Activated B cell treated with CpG ODN at 0.5 μM for 24 hours (primary cell): ENCODE measurements around the gene RBMS1. TPM values are rescaled to one million over a fixed set of nuclear protein-coding genes. Genes with fewer than 3 reads are reported as not detected.

Source experiments
- ATAC-seq: fragments of 200-7000 bp; cut with Tn5 transposase; one replicate; pipeline ENCODE4 v1.10.0; 2021; ENCODE audit warnings: low read depth, mild to moderate bottlenecking, moderate library complexity
- CTCF ChIA-PET: fragments of 350-600 bp; sonication (Branson Sonifier 250); formaldehyde crosslinking; loops from one replicate; lab custom pipeline; 2021; ENCODE audit warnings: antibody characterized with exemption; lab: Charles Lee
- POLR2A ChIA-PET: fragments of 350-600 bp; sonication (Branson Sonifier 250); formaldehyde crosslinking; loops from one replicate; lab custom pipeline; 2021; ENCODE audit warnings: antibody characterized with exemption; lab: Charles Lee
- DNase-seq: peaks from one replicate; pipeline ENCODE4 v3.0.0; 2022
- H3K27ac Mint-ChIP-seq: one replicate; pipeline ENCODE4 v1.8.0; 2020; ENCODE audit warnings: mixed read lengths
- H3K27me3 Mint-ChIP-seq: one replicate; pipeline ENCODE4 v1.8.0; 2021; ENCODE audit warnings: mixed read lengths
- H3K36me3 Mint-ChIP-seq: one replicate; pipeline ENCODE4 v1.8.0; 2021; ENCODE audit warnings: low read depth, mixed read lengths
- H3K4me1 Mint-ChIP-seq: one replicate; pipeline ENCODE4 v1.8.0; 2021; ENCODE audit warnings: mixed read lengths
- H3K4me3 Mint-ChIP-seq: one replicate; pipeline ENCODE4 v1.8.0; 2020; ENCODE audit warnings: mild to moderate bottlenecking, mixed read lengths
- H3K9me3 Mint-ChIP-seq: one replicate; pipeline ENCODE4 v1.8.0; 2020; ENCODE audit warnings: mixed read lengths
- CTCF ChIP-seq: fragments of 200-600 bp; IDR thresholded peaks from one replicate; pipeline ENCODE4 v1.8.0; 2022; ENCODE audit warnings: antibody characterized with exemption, mild to moderate bottlenecking
- intact Hi-C: fragments of 100-400 bp; cut with micrococcal nuclease; formaldehyde crosslinking; loops from one replicate; pipeline ENCODE4 v1.15.1; 2024
- total RNA-seq: library from RNA; stranded (reverse); gene quantifications from 2 replicates; pipeline ENCODE4 v1.2.3, GENCODE V29; 2022

The RBMS1 gene
- total RNA-seq, 1 donor from 2014 or later: 30.9 TPM

DNA sequence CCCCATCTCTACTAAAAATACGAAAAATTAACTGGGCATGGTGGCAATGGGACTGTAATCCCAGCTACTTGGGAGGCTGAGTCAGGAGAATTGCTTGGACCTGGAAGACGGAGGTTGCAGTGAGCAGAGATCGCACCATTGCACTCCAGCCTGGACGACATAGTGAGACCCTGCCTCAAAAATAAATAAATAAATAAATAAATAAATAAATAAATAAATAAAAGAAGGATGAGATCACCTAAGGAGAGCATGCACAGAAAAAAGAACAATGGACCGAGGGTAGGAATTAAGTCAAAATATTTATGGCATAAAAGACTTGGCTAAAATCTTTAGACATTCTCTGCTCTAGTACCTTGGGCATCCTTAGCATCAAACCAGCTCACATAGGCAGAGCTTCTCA, 8.9 kb upstream of the RBMS1 start:
- POLR2A ChIA-PET: no interaction called here
- no peak overlapping the region for H3K27ac Mint-ChIP-seq
- CTCF ChIA-PET: no interaction called here
- no peaks in the 10 kb centered on the region for H3K9me3 Mint-ChIP-seq
- peaks cover 4% of the 10 kb centered on the region for H3K27me3 Mint-ChIP-seq
- no peak overlapping the region for H3K4me3 Mint-ChIP-seq
- no peaks in the 10 kb centered on the region for H3K4me1 Mint-ChIP-seq
- DNase-seq (no peak), ATAC-seq (no peak)
- TF ChIP-seq CTCF: no peak
- intact Hi-C loops: no loop called here
- no peaks in the 10 kb centered on the region for H3K36me3 Mint-ChIP-seq

DNA sequence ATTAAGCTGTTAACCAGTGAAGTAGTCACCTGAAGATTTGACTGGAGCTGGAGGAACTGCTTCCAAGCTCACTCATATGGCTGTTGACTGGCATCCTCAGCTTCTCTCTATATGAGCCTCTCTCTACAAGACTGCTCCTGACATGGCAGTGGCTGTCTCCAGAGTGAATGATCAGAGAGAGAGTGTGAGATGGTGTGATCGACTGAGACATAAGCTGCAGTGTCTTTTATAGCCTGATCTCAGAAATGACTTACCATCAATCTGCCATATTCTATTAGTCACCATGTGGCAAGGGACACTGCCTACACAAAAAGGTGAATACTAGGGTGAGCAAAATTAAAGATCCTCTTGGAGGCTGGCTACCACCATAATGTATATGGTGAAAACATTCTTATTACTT, 7.8 kb upstream of the RBMS1 start:
- Mint-ChIP-seq H3K4me1 (no peaks in the 10 kb centered on the region), H3K27me3 (peaks cover 7% of the 10 kb centered on the region), H3K27ac (no peak overlapping the region), H3K4me3 (no peak overlapping the region), H3K9me3 (no peaks in the 10 kb centered on the region), H3K36me3 (no peaks in the 10 kb centered on the region)
- no peak for TF ChIP-seq CTCF
- ATAC-seq: no peak
- intact Hi-C loops: no loop called here
- ChIA-PET POLR2A (no interaction called here), CTCF (no interaction called here)
- DNase-seq: no peak

- H3K27ac Mint-ChIP-seq: no peak overlapping the region
- DNase-seq: no peak
- H3K4me3 Mint-ChIP-seq: no peak overlapping the region
- CTCF ChIA-PET: no interaction called here
- intact Hi-C loops: no loop called here
- ATAC-seq: no peak
- TF ChIP-seq CTCF: no peak
- H3K4me1 Mint-ChIP-seq: no peaks in the 10 kb centered on the region
- H3K36me3 Mint-ChIP-seq: no peaks in the 10 kb centered on the region
- peaks cover 14% of the 10 kb centered on the region for H3K27me3 Mint-ChIP-seq
- POLR2A ChIA-PET: interaction anchor here (0.7 kb wide), 1 partner anchor 10 kb away, joined by 3 read pairs; no protein-coding TSS in a partner anchor
- no peaks in the 10 kb centered on the region for H3K9me3 Mint-ChIP-seq
Measured at GRCh38 chr2:160499865-160500264, 6.3 kb upstream of the RBMS1 start.

- ChIA-PET POLR2A (no interaction called here), CTCF (no interaction called here)
- Mint-ChIP-seq H3K4me3 (no peak overlapping the region), H3K4me1 (peaks cover 2% of the 10 kb centered on the region), H3K27me3 (peaks cover 18% of the 10 kb centered on the region), H3K27ac (no peak overlapping the region), H3K36me3 (no peaks in the 10 kb centered on the region), H3K9me3 (no peaks in the 10 kb centered on the region)
- intact Hi-C loops: no loop called here
- TF ChIP-seq CTCF: no peak
- no peak for DNase-seq
- ATAC-seq: no peak
Measured at GRCh38 chr2:160498137-160498536, 4.5 kb upstream of the RBMS1 start.

- intact Hi-C loops: loop anchor here (5.0 kb wide), 1 partner anchor 87 kb away; no protein-coding TSS in a partner anchor
- ChIA-PET POLR2A (no interaction called here), CTCF (no interaction called here)
- Mint-ChIP-seq H3K36me3 (no peaks in the 10 kb centered on the region), H3K27me3 (peaks cover 30% of the 10 kb centered on the region), H3K9me3 (no peaks in the 10 kb centered on the region), H3K4me3 (peak overlapping the region; percentile 56), H3K4me1 (peaks cover 6% of the 10 kb centered on the region), H3K27ac (no peak overlapping the region)
- ATAC-seq: no peak
- no peak for TF ChIP-seq CTCF
- DNase-seq: no peak
Measured at GRCh38 chr2:160494201-160494644, 616 bp upstream of the RBMS1 start.
